Measurements from ENCODE around the gene ITPKB.
"Not testable (repeated sequence)": the region's sequence is repeated elsewhere in the genome, so short reads cannot be mapped to it uniquely, and the experiment has no call there.

Gene ITPKB

GRCh38 chr1:226772446-226773139, 33.5 kb upstream of the ITPKB start:
- ATAC-seq (ENCODE audit: insufficient read depth, low read depth) = no peak
- H3K27me3 ChIP-seq (ENCODE audit: insufficient read depth, low read length, poor library complexity) = peaks cover 5% of the 10 kb centered on the region
- H3K4me3 ChIP-seq (ENCODE audit: low read depth in 1 of 2, low read length in 2 of 2) = no peak overlapping the region
- no peaks in the 10 kb centered on the region for H4K20me1 ChIP-seq (ENCODE audit: insufficient read depth, low read length)
- H3K79me2 ChIP-seq (ENCODE audit: insufficient read depth, low read length) = no peaks in the 10 kb centered on the region
- DNase-seq = no peak
- H3K4me2 ChIP-seq (ENCODE audit: insufficient read depth, low read length) = no peak overlapping the region
- no peak for TF ChIP-seq EZH2 (IDR thresholded peaks at IDR 0.05; ENCODE audit: borderline replicate concordance, low read depth, low read length, severe bottlenecking)
- TF ChIP-seq, protein P1, sequence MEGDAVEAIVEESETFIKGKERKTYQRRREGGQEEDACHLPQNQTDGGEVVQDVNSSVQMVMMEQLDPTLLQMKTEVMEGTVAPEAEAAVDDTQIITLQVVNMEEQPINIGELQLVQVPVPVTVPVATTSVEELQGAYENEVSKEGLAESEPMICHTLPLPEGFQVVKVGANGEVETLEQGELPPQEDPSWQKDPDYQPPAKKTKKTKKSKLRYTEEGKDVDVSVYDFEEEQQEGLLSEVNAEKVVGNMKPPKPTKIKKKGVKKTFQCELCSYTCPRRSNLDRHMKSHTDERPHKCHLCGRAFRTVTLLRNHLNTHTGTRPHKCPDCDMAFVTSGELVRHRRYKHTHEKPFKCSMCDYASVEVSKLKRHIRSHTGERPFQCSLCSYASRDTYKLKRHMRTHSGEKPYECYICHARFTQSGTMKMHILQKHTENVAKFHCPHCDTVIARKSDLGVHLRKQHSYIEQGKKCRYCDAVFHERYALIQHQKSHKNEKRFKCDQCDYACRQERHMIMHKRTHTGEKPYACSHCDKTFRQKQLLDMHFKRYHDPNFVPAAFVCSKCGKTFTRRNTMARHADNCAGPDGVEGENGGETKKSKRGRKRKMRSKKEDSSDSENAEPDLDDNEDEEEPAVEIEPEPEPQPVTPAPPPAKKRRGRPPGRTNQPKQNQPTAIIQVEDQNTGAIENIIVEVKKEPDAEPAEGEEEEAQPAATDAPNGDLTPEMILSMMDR (IDR thresholded peaks at IDR 0.05; ENCODE audit: borderline replicate concordance, extremely low read depth, low read length, poor library complexity, severe bottlenecking) = no peak
- no peak overlapping the region for H3K9ac ChIP-seq (ENCODE audit: low read depth, low read length)
- H3K4me1 ChIP-seq (ENCODE audit: insufficient read depth, low read length) = no peaks in the 10 kb centered on the region
- no peaks in the 10 kb centered on the region for H3K36me3 ChIP-seq (ENCODE audit: insufficient read depth, low read length)
- H2AFZ ChIP-seq (ENCODE audit: low read depth, low read length) = no peak overlapping the region
- H3K27ac ChIP-seq (ENCODE audit: low read length) = no peak overlapping the region
- no peaks in the 10 kb centered on the region for H3K9me3 ChIP-seq (ENCODE audit: insufficient read depth, low read length, severe bottlenecking)

GRCh38 chr1:226767170-226767569, 28.1 kb upstream of the ITPKB start:
- H3K9me3 ChIP-seq (ENCODE audit: insufficient read depth, low read length, severe bottlenecking); H3K9ac ChIP-seq (ENCODE audit: low read depth, low read length); H3K36me3 ChIP-seq (ENCODE audit: insufficient read depth, low read length); H3K4me3 ChIP-seq (ENCODE audit: low read depth in 1 of 2, low read length in 2 of 2); H2AFZ ChIP-seq (ENCODE audit: low read depth, low read length); H3K79me2 ChIP-seq (ENCODE audit: insufficient read depth, low read length); ATAC-seq (ENCODE audit: insufficient read depth, low read depth); DNase-seq; H3K27ac ChIP-seq (ENCODE audit: low read length); H3K4me1 ChIP-seq (ENCODE audit: insufficient read depth, low read length); H3K4me2 ChIP-seq (ENCODE audit: insufficient read depth, low read length); H3K27me3 ChIP-seq (ENCODE audit: insufficient read depth, low read length, poor library complexity); H4K20me1 ChIP-seq (ENCODE audit: insufficient read depth, low read length): not testable (repeated sequence)

- no peak overlapping the region for H3K27ac ChIP-seq (ENCODE audit: low read length)
- DNase-seq = no peak
- H3K4me3 ChIP-seq (ENCODE audit: low read depth in 1 of 2, low read length in 2 of 2) = no peak overlapping the region
- no peaks in the 10 kb centered on the region for H3K9me3 ChIP-seq (ENCODE audit: insufficient read depth, low read length, severe bottlenecking)
- H4K20me1 ChIP-seq (ENCODE audit: insufficient read depth, low read length) = no peaks in the 10 kb centered on the region
- no peak overlapping the region for H3K4me2 ChIP-seq (ENCODE audit: insufficient read depth, low read length)
- H3K27me3 ChIP-seq (ENCODE audit: insufficient read depth, low read length, poor library complexity) = peaks cover 4% of the 10 kb centered on the region
- no peaks in the 10 kb centered on the region for H3K79me2 ChIP-seq (ENCODE audit: insufficient read depth, low read length)
- no peaks in the 10 kb centered on the region for H3K4me1 ChIP-seq (ENCODE audit: insufficient read depth, low read length)
- TF ChIP-seq EZH2 (IDR thresholded peaks at IDR 0.05; ENCODE audit: borderline replicate concordance, low read depth, low read length, severe bottlenecking) = no peak
- H2AFZ ChIP-seq (ENCODE audit: low read depth, low read length) = no peak overlapping the region
- H3K36me3 ChIP-seq (ENCODE audit: insufficient read depth, low read length) = no peaks in the 10 kb centered on the region
- no peak for ATAC-seq (ENCODE audit: insufficient read depth, low read depth)
- no peak overlapping the region for H3K9ac ChIP-seq (ENCODE audit: low read depth, low read length)
These were observed 27.5 kb upstream of the ITPKB start for GRCh38 chr1:226766565-226766964.

- no peaks in the 10 kb centered on the region for H3K4me1 ChIP-seq (ENCODE audit: insufficient read depth, low read length)
- ATAC-seq (ENCODE audit: insufficient read depth, low read depth) = peak; percentile 65
- H3K9ac ChIP-seq (ENCODE audit: low read depth, low read length) = no peak overlapping the region
- no peak overlapping the region for H2AFZ ChIP-seq (ENCODE audit: low read depth, low read length)
- H4K20me1 ChIP-seq (ENCODE audit: insufficient read depth, low read length) = no peaks in the 10 kb centered on the region
- H3K9me3 ChIP-seq (ENCODE audit: insufficient read depth, low read length, severe bottlenecking) = no peaks in the 10 kb centered on the region
- H3K79me2 ChIP-seq (ENCODE audit: insufficient read depth, low read length) = no peaks in the 10 kb centered on the region
- H3K4me3 ChIP-seq (ENCODE audit: low read depth in 1 of 2, low read length in 2 of 2) = no peak overlapping the region
- TF ChIP-seq EZH2 (IDR thresholded peaks at IDR 0.05; ENCODE audit: borderline replicate concordance, low read depth, low read length, severe bottlenecking) = no peak
- TF ChIP-seq, protein P1 (IDR thresholded peaks at IDR 0.05; ENCODE audit: borderline replicate concordance, extremely low read depth, low read length, poor library complexity, severe bottlenecking) = no peak
- H3K36me3 ChIP-seq (ENCODE audit: insufficient read depth, low read length) = no peaks in the 10 kb centered on the region
- peaks cover 9% of the 10 kb centered on the region for H3K27me3 ChIP-seq (ENCODE audit: insufficient read depth, low read length, poor library complexity)
- H3K4me2 ChIP-seq (ENCODE audit: insufficient read depth, low read length) = no peak overlapping the region
- H3K27ac ChIP-seq (ENCODE audit: low read length) = no peak overlapping the region
- no peak for DNase-seq
These were observed 25.5 kb upstream of the ITPKB start for GRCh38 chr1:226764533-226764932.

Measured in DND-41 (cell line).